Naive thymus-derived CD4-positive, alpha-beta T cell (primary cell): ENCODE measurements around the gene GRM4. TPM values are rescaled to one million over a fixed set of nuclear protein-coding genes. Genes with fewer than 3 reads are reported as not detected.

Experiments
- ATAC-seq: fragments of 150-1000 bp; cut with Tn5 transposase; 2 replicates; pipeline ENCODE4 v1.10.0; 2021; ENCODE audit warnings: mild to moderate bottlenecking, moderate library complexity
- CTCF ChIA-PET: fragments of 350-600 bp; sonication (Branson Sonifier 250); formaldehyde crosslinking; loops from one replicate; lab custom pipeline; 2021; ENCODE audit warnings: antibody characterized with exemption; lab: Charles Lee
- POLR2A ChIA-PET: fragments of 350-600 bp; sonication (Branson Sonifier 250); formaldehyde crosslinking; loops from one replicate; lab custom pipeline; 2021; ENCODE audit warnings: antibody characterized with exemption, inconsistent platforms; lab: Charles Lee
- DNase-seq, 9 donors: peaks; one replicate each; pipeline versions ENCODE4 v3.0.0 to v3.0.0-alpha.2; 2020 to 2022; ENCODE audit warnings: mixed read lengths in 1 of 9
- H3K27ac ChIP-seq: one replicate; pipeline ENCODE4 v1.7.0; 2013; ENCODE audit warnings: mild to moderate bottlenecking, low read depth, low read length, moderate library complexity
- H3K27me3 ChIP-seq, 2 donors: one replicate each; pipeline ENCODE4 v1.7.0; 2013; ENCODE audit warnings: low read length in 2 of 2, mild to moderate bottlenecking in 2 of 2, moderate library complexity in 2 of 2; ENCODE audit not compliant: control insufficient read depth in 2 of 2, insufficient read depth in 2 of 2
- H3K36me3 ChIP-seq, 3 experiments: 1 replicate in 2 of 3; 2 replicates in 1 of 3; pipeline ENCODE4 v1.7.0; 2013; ENCODE audit warnings: low read length in 3 of 3, mild to moderate bottlenecking in 3 of 3, moderate library complexity in 1 of 3; ENCODE audit not compliant: insufficient read depth in 3 of 3, control insufficient read depth in 2 of 3
- H3K4me1 ChIP-seq, 2 donors: one replicate each; pipeline ENCODE4 v1.7.0; 2013; ENCODE audit warnings: low read length in 2 of 2, mild to moderate bottlenecking in 2 of 2, moderate library complexity in 1 of 2; ENCODE audit not compliant: control insufficient read depth in 2 of 2, insufficient read depth in 2 of 2
- H3K4me3 ChIP-seq: 2 replicates; pipeline ENCODE4 v1.7.0; 2013; ENCODE audit warnings: mild to moderate bottlenecking, low read length
- H3K9me3 ChIP-seq, 3 experiments: 1 replicate in 2 of 3; 2 replicates in 1 of 3; pipeline ENCODE4 v1.7.0; 2013; ENCODE audit warnings: low read length in 3 of 3; ENCODE audit not compliant: control insufficient read depth in 2 of 3
- H3K27ac Mint-ChIP-seq, 9 donors: one replicate each; pipeline ENCODE4 v1.8.0; 2020 to 2022; ENCODE audit warnings: mixed read lengths in 9 of 9, mild to moderate bottlenecking in 8 of 9, moderate library complexity in 5 of 9, inconsistent platforms in 2 of 9
- H3K27me3 Mint-ChIP-seq, 5 donors: one replicate each; pipeline ENCODE4 v1.8.0; 2021 to 2022; ENCODE audit warnings: mixed read lengths in 5 of 5, mild to moderate bottlenecking in 1 of 5
- H3K36me3 Mint-ChIP-seq, 5 donors: one replicate each; pipeline ENCODE4 v1.8.0; 2020 to 2022; ENCODE audit warnings: mixed read lengths in 5 of 5, mild to moderate bottlenecking in 3 of 5, inconsistent platforms in 1 of 5
- H3K4me1 Mint-ChIP-seq, 7 donors: one replicate each; pipeline ENCODE4 v1.8.0; 2020 to 2022; ENCODE audit warnings: mixed read lengths in 7 of 7, mild to moderate bottlenecking in 3 of 7, inconsistent platforms in 1 of 7
- H3K4me3 Mint-ChIP-seq, 10 donors: one replicate each; pipeline ENCODE4 v1.8.0; 2020 to 2022; ENCODE audit warnings: mild to moderate bottlenecking in 10 of 10, mixed read lengths in 10 of 10, moderate library complexity in 6 of 10, inconsistent platforms in 2 of 10
- H3K9me3 Mint-ChIP-seq, 11 donors: one replicate each; pipeline ENCODE4 v1.8.0; 2020 to 2022; ENCODE audit warnings: mixed read lengths in 11 of 11, mild to moderate bottlenecking in 4 of 11, inconsistent platforms in 1 of 11, moderate library complexity in 1 of 11
- intact Hi-C, 2 donors: fragments of 100-400 bp; cut with micrococcal nuclease; formaldehyde crosslinking; loops; one replicate each; pipeline ENCODE4 v1.15.1; 2023
- polyA plus RNA-seq, 2 donors: library from polyadenylated mRNA; unstranded; fragments of 300-500 nt; fragmentation: Illumina TruSeq; gene quantifications; one replicate each; pipeline ENCODE4 v1.2.3, GENCODE V29; 2021
- total RNA-seq, 6 experiments: library from RNA in 5 of 6; stranded (reverse) in 5 of 6; gene quantifications; 1 replicate in 5 of 6; 2 replicates in 1 of 6; pipeline ENCODE4 v1.2.3 and lab custom pipeline; 2021 to 2026

GRM4 gene
- total and polyA plus RNA-seq, 7 experiments from 2014 or later: not detected

DNA sequence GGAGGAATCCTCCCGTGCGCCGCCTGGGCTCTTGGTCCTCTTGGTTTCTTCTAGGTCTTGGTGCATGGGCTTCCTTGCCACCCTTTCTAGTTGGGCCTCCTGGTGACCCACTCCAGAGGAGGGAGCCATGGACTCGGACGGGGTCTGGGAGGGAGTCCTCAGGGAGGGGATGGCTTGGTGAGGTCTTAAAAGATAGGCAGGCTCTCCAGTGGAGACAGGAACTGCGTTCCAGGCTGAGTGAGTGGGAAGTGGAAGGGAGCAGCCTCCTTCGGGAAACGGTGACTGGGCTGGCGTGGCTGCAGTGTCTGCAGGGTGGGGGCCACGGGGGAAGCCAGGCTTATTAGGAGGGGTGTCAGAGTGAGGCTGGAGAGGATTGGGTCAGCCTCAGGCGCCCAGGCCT is 152.8 kb downstream of the GRM4 start:
- peaks cover 0 to 11% (median 4%) of the 10 kb centered on the region in 11 donors for H3K9me3 Mint-ChIP-seq
- peaks cover 0 to 28% (median 4%) of the 10 kb centered on the region in 5 donors for H3K27me3 Mint-ChIP-seq
- H3K27ac Mint-ChIP-seq: no peak overlapping the region
- Histone ChIP-seq H3K9me3 (no peaks in the 10 kb centered on the region), H3K4me3 (no peak overlapping the region), H3K4me1 (no peaks in the 10 kb centered on the region), H3K27me3 (no peaks in the 10 kb centered on the region), H3K36me3 (no peaks in the 10 kb centered on the region), H3K27ac (no peak overlapping the region)
- peaks cover 0 to 9% (median 0%) of the 10 kb centered on the region in 5 donors for H3K36me3 Mint-ChIP-seq
- POLR2A ChIA-PET: no interaction called here
- H3K4me1 Mint-ChIP-seq: peaks cover 0 to 5% (median 0%) of the 10 kb centered on the region in 7 donors
- intact Hi-C loops: no loop called here
- H3K4me3 Mint-ChIP-seq: no peak overlapping the region
- DNase-seq: no peak
- CTCF ChIA-PET: interaction anchor here (0.7 kb wide), 1 partner anchor 16 kb away, joined by 4 read pairs; no protein-coding TSS in a partner anchor
- no peak for ATAC-seq

DNA sequence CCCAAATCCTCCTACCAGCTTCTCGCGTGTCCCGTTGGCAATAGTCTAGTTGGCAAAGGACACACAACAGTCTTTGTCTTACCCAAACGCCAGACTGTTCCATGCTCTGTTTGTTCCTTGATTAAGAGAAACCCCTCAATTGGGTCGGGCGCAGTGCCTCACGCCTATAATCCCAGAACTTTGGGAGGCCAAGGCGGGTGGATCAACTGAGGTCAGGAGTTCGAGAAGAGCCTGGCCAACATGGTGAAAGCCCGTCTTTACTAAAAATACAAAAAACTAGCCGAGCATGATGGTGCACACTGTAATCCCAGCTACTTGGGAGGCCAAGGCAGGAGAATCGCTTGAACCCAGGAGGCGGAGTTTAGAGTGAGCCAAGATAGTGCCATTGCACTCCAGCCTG is 153.7 kb downstream of the GRM4 start:
- no peaks in the 10 kb centered on the region for H3K4me1 ChIP-seq
- H3K9me3 ChIP-seq: no peaks in the 10 kb centered on the region
- Mint-ChIP-seq H3K9me3 (peaks cover 0 to 7% (median 4%) of the 10 kb centered on the region in 11 donors), H3K36me3 (peaks cover 0 to 6% (median 0%) of the 10 kb centered on the region in 5 donors), H3K4me3 (no peak overlapping the region), H3K4me1 (peaks cover 0 to 5% (median 0%) of the 10 kb centered on the region in 7 donors), H3K27ac (no peak overlapping the region), H3K27me3 (peaks cover 0 to 25% (median 4%) of the 10 kb centered on the region in 5 donors)
- intact Hi-C loops: no loop called here
- H3K4me3 ChIP-seq: no peak overlapping the region
- CTCF ChIA-PET: interaction anchor here (0.7 kb wide), 1 partner anchor 15 kb away, joined by 4 read pairs; no protein-coding TSS in a partner anchor
- POLR2A ChIA-PET: interaction anchor here (0.7 kb wide), 1 partner anchor 226 kb away, joined by 3 read pairs; no protein-coding TSS in a partner anchor
- no peak overlapping the region for H3K27ac ChIP-seq
- H3K27me3 ChIP-seq: no peaks in the 10 kb centered on the region
- ATAC-seq (no peak), DNase-seq (no peak)
- H3K36me3 ChIP-seq: no peaks in the 10 kb centered on the region

DNA sequence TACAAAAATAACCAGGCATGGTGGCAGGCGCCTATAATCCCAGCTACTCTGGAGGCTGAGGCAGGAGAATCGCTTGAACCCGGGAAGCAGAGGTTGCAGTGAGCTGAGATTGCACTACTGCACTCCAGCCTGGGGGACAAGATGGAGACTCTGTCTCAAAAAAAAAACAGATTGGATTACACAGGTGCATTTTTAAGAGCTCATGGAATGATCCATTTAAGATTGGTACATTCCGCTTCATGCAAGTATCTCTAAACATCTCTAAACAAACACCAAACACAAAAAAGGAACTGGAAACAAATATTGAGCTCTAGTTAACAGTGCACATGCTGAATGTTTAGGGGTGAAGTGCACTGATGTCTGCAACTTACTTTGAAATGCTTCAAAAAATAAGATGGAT is 154.3 kb downstream of the GRM4 start:
- H3K4me3 ChIP-seq: no peak overlapping the region
- intact Hi-C loops: no loop called here
- POLR2A ChIA-PET: interaction anchor here (0.7 kb wide), 1 partner anchor 225 kb away, joined by 3 read pairs; no protein-coding TSS in a partner anchor
- peaks cover 0 to 19% (median 4%) of the 10 kb centered on the region in 5 donors for H3K27me3 Mint-ChIP-seq
- no peaks in the 10 kb centered on the region for H3K4me1 ChIP-seq
- H3K4me1 Mint-ChIP-seq: peaks cover 0 to 5% (median 0%) of the 10 kb centered on the region in 7 donors
- H3K36me3 ChIP-seq: no peaks in the 10 kb centered on the region
- peaks cover 0 to 4% (median under 1%) of the 10 kb centered on the region in 11 donors for H3K9me3 Mint-ChIP-seq
- no peaks in the 10 kb centered on the region for H3K27me3 ChIP-seq
- no peaks in the 10 kb centered on the region for H3K9me3 ChIP-seq
- H3K4me3 Mint-ChIP-seq: no peak overlapping the region
- DNase-seq (no peak), ATAC-seq (no peak)
- H3K27ac ChIP-seq: no peak overlapping the region
- CTCF ChIA-PET: no interaction called here
- no peak overlapping the region for H3K27ac Mint-ChIP-seq
- no peaks in the 10 kb centered on the region for H3K36me3 Mint-ChIP-seq

DNA sequence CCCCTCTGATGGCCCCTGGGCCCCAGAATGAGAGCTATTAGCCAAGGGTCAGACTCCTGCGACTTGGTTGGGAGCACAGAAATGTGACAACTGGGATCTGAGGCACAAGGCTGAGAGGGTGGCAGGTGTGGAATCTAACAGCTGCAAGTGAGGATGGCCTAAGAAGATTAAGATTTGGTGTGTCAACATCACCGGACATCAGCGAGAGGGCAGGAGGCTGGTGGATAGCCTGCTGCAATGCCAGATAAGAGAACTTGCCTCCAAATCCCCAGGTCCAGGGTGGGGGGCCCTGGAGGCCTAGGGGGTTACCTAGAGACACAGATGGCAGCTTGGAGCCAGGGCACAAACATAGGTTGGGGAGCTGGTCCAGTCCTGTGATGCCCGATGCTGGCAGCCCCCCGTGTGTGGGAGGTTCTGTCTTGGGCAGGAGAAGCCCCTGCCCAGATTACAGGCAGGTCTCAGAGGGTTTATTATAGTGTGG is 155.8 kb downstream of the GRM4 start:
- H3K4me3 ChIP-seq: no peak overlapping the region
- H3K27ac ChIP-seq: no peak overlapping the region
- no peaks in the 10 kb centered on the region for H3K9me3 ChIP-seq
- intact Hi-C loops: no loop called here
- H3K4me1 ChIP-seq: no peaks in the 10 kb centered on the region
- Mint-ChIP-seq H3K9me3 (peaks cover 0 to 4% (median 0%) of the 10 kb centered on the region in 11 donors), H3K4me3 (no peak overlapping the region), H3K36me3 (no peaks in the 10 kb centered on the region), H3K4me1 (peaks cover 0 to 5% (median 0%) of the 10 kb centered on the region in 7 donors), H3K27ac (no peak overlapping the region), H3K27me3 (peaks cover 0 to 14% (median 4%) of the 10 kb centered on the region in 5 donors)
- ATAC-seq: no peak
- DNase-seq: no peak
- no peaks in the 10 kb centered on the region for H3K27me3 ChIP-seq
- CTCF ChIA-PET: no interaction called here
- POLR2A ChIA-PET: no interaction called here
- H3K36me3 ChIP-seq: no peaks in the 10 kb centered on the region

DNA sequence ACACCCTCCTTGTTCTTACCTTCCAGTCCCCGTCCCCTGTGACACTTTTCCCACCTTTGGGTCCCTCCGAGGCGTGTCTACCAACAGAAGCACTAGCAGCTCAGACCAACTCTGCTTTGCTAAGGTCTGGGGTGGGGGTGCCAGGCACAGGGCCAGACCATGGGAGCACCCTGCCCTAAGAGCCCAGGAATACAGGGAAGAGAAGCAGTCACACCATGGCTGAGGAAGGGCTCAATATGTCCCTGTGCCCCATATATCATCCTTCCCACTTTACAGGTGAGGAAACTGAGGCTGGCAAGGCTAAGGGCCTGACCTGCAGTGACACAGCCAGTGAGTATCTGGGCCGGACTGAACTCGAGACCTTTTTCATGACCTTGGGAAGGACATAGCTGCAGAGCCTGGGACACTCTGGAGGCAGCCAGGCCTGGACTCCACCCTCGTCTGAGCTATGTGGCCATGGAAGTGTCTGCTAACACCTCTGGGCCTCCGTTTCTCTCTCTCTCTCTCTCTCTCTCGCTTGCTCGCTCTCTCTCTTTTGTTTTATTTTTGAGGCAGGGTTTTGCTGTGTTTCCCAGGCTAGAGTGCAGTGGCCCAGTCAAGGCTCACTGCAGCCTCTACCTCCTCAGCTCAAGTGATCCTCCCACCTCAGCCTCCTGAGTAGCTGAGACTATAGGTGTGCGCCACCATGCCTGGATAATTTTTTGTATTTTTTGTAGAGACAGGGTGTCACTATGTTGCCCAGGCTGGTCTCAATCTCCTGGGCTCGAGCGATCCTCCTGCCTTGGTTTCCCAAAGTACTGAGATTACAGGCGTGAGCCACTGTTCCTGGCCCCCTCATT is 156.7 kb downstream of the GRM4 start:
- Mint-ChIP-seq H3K4me3 (no peak overlapping the region), H3K9me3 (peaks cover 0 to 4% (median 0%) of the 10 kb centered on the region in 11 donors), H3K27me3 (peaks cover 0 to 12% (median 0%) of the 10 kb centered on the region in 5 donors), H3K4me1 (peaks cover 0 to 7% (median 0%) of the 10 kb centered on the region in 7 donors), H3K27ac (peak overlapping the region in 1 of 9 donors; percentile 30), H3K36me3 (no peaks in the 10 kb centered on the region)
- Histone ChIP-seq H3K4me3 (no peak overlapping the region), H3K36me3 (no peaks in the 10 kb centered on the region), H3K27ac (no peak overlapping the region), H3K4me1 (no peaks in the 10 kb centered on the region), H3K9me3 (no peaks in the 10 kb centered on the region), H3K27me3 (no peaks in the 10 kb centered on the region)
- intact Hi-C loops: no loop called here
- CTCF ChIA-PET: interaction anchor here (0.6 kb wide), 2 partner anchors 174 to 1719 kb away, joined by 3 to 4 read pairs; no protein-coding TSS in a partner anchor
- ATAC-seq (no peak), DNase-seq (no peak)
- POLR2A ChIA-PET: no interaction called here

DNA sequence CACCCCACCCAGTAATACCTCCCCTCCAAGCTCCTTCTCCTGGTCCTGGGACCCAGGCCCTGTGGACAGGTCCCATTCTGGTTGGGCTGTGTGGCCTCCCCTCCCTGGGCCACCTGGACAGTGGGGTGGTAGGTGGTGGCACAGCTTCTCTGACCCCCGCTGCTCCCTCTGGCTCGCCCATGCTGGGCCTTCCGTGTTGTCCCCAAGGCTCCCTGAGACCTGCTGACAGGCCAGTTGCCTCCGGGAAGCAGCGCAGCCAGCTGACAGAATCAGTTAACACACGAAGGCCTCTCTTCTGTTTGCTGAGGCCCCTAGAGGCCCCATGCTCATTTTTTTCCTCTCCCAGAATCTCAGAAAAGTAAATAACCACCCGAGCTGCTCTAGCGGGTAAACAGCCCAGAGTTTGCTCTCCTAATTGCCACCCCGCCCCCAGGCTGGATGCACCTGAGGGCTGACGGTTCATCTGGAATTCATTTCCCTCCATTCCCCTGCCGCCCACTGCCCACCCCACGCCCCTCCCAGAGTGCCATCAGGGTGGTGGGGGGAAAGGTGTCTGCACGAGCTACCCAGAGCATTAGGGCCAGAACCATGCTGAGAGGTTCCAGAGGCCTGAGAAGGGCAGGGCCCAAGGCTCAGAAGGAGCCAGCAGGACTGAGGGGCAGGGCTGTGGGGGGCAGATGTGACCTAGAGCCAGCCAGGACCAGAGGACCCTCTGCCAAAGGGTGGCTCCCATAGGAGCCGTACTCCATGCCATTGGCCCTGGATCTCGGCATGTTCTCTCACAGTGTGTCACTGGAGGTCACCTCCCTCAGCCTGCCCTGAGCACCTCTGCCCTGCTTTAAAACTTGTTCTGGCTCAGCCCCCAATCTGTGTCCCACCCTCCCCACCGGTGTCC is 157.5 kb downstream of the GRM4 start:
- Mint-ChIP-seq H3K9me3 (peaks cover 0 to 4% (median 0%) of the 10 kb centered on the region in 11 donors), H3K27me3 (peaks cover 0 to 12% (median 0%) of the 10 kb centered on the region in 5 donors), H3K27ac (no peak overlapping the region), H3K4me3 (no peak overlapping the region), H3K36me3 (no peaks in the 10 kb centered on the region), H3K4me1 (peaks cover 0 to 13% (median 1%) of the 10 kb centered on the region in 7 donors)
- DNase-seq (no peak), ATAC-seq (no peak)
- Histone ChIP-seq H3K4me1 (no peaks in the 10 kb centered on the region), H3K27me3 (no peaks in the 10 kb centered on the region), H3K9me3 (no peaks in the 10 kb centered on the region), H3K36me3 (no peaks in the 10 kb centered on the region), H3K4me3 (no peak overlapping the region), H3K27ac (no peak overlapping the region)
- intact Hi-C loops: no loop called here
- POLR2A ChIA-PET: no interaction called here
- CTCF ChIA-PET: interaction anchor here (0.6 kb wide), 1 partner anchor 1718 kb away, joined by 3 read pairs; no protein-coding TSS in a partner anchor
